ENCODE results near the gene CACNG4. TPM values are rescaled to one million over a fixed set of nuclear protein-coding genes. Genes with fewer than 3 reads are reported as not detected.

CACNG4 gene
- total RNA-seq, 1 donor from 2014 or later = 0.34 TPM

GRCh38 chr17:66959641-66960375 lies 4.7 kb upstream of the CACNG4 start:
- Histone ChIP-seq H3F3A (ENCODE audit: low read depth) (peaks cover 22% of the 10 kb centered on the region), H3K9me3 (ENCODE audit: low read depth) (no peaks in the 10 kb centered on the region), H3K27me3 (peaks cover 44% of the 10 kb centered on the region), H3K9ac (no peak overlapping the region), H3K4me3 (no peak overlapping the region), H3K27ac (no peak overlapping the region), H4K20me1 (ENCODE audit: low read depth) (peaks cover 18% of the 10 kb centered on the region), H3K4me1 (peaks cover 32% of the 10 kb centered on the region), H3K79me2 (ENCODE audit: low read depth) (no peaks in the 10 kb centered on the region), H3K36me3 (no peaks in the 10 kb centered on the region), H2AFZ (replicated peaks) (no peak overlapping the region), H3K4me2 (peak overlapping the region; percentile 27)
- Mint-ChIP-seq H3K27me3 (ENCODE audit: insufficient read depth, low read depth) (peaks cover 14% of the 10 kb centered on the region), H3K27ac (no peak overlapping the region), H3K9me3 (no peaks in the 10 kb centered on the region), H3K4me3 (no peak overlapping the region), H3K36me3 (no peaks in the 10 kb centered on the region), H3K4me1 (peaks cover 37% of the 10 kb centered on the region)
- peak; percentile 34 for DNase-seq (ENCODE audit: low spot score)
- TF ChIP-seq EZH2 (IDR thresholded peaks at IDR 0.05) (no peak), EZH2phosphoT487 (IDR thresholded peaks at IDR 0.05) (no peak), CTCF (IDR thresholded peaks at IDR 0.05) (no peak)

GRCh38 chr17:66960613-66961012 lies 3.9 kb upstream of the CACNG4 start:
- Mint-ChIP-seq H3K9me3 (no peaks in the 10 kb centered on the region), H3K27me3 (ENCODE audit: insufficient read depth, low read depth) (peaks cover 13% of the 10 kb centered on the region)

GRCh38 chr17:66963521-66963908 lies 992 bp upstream of the CACNG4 start:
- Histone ChIP-seq H3K4me2 (peak overlapping the region; percentile 74), H3K4me3 (no peak overlapping the region), H3K36me3 (no peaks in the 10 kb centered on the region), H3K27me3 (peaks cover 79% of the 10 kb centered on the region), H3K9ac (no peak overlapping the region), H3K27ac (no peak overlapping the region), H3K79me2 (ENCODE audit: low read depth) (no peaks in the 10 kb centered on the region), H4K20me1 (ENCODE audit: low read depth) (peaks cover 36% of the 10 kb centered on the region), H3F3A (ENCODE audit: low read depth) (peaks cover 25% of the 10 kb centered on the region), H2AFZ (replicated peaks) (no peak overlapping the region), H3K4me1 (peaks cover 30% of the 10 kb centered on the region), H3K9me3 (ENCODE audit: low read depth) (no peaks in the 10 kb centered on the region)
- Mint-ChIP-seq H3K9me3 (no peaks in the 10 kb centered on the region), H3K4me3 (peak overlapping the region; percentile 91), H3K4me1 (peaks cover 46% of the 10 kb centered on the region), H3K27me3 (ENCODE audit: insufficient read depth, low read depth) (peaks cover 22% of the 10 kb centered on the region), H3K36me3 (peaks cover 10% of the 10 kb centered on the region), H3K27ac (peak overlapping the region; percentile 65)
- TF ChIP-seq EZH2 (IDR thresholded peaks at IDR 0.05) = peak; percentile 37
- TF ChIP-seq CTCF (IDR thresholded peaks at IDR 0.05) = no peak
- DNase-seq (ENCODE audit: low spot score) = peak; percentile 65

More at GRCh38 chr17:66960613-66961012, 3.9 kb upstream of the CACNG4 start:
- H3K36me3 ChIP-seq = no peaks in the 10 kb centered on the region
- no peak for DNase-seq (ENCODE audit: low spot score)
- H4K20me1 ChIP-seq (ENCODE audit: low read depth) = peaks cover 19% of the 10 kb centered on the region
- no peak overlapping the region for H2AFZ ChIP-seq (replicated peaks)
- no peaks in the 10 kb centered on the region for H3K9me3 ChIP-seq (ENCODE audit: low read depth)
- no peaks in the 10 kb centered on the region for H3K36me3 Mint-ChIP-seq
- H3K4me1 Mint-ChIP-seq = peaks cover 37% of the 10 kb centered on the region
- no peak overlapping the region for H3K4me3 ChIP-seq
- peaks cover 32% of the 10 kb centered on the region for H3K4me1 ChIP-seq
- H3K27ac ChIP-seq = no peak overlapping the region
- H3K27ac Mint-ChIP-seq = no peak overlapping the region
- TF ChIP-seq EZH2 (IDR thresholded peaks at IDR 0.05) (no peak), CTCF (IDR thresholded peaks at IDR 0.05) (no peak), EZH2phosphoT487 (IDR thresholded peaks at IDR 0.05) (no peak)
- H3K9ac ChIP-seq = no peak overlapping the region
- no peak overlapping the region for H3K4me2 ChIP-seq
- H3F3A ChIP-seq (ENCODE audit: low read depth) = peaks cover 25% of the 10 kb centered on the region
- no peak overlapping the region for H3K4me3 Mint-ChIP-seq
- H3K79me2 ChIP-seq (ENCODE audit: low read depth) = no peaks in the 10 kb centered on the region
- H3K27me3 ChIP-seq = peaks cover 52% of the 10 kb centered on the region
